GM12891 (cell line): ENCODE data around the gene SAMD3.
"Not testable (repeated sequence)": the region's sequence is repeated elsewhere in the genome, so short reads cannot be mapped to it uniquely, and the experiment has no call there.

Source experiments
- PAX5 ChIP-seq: IDR thresholded peaks from 2 replicates; pipeline ENCODE4 v1.6.1; 2011; ENCODE audit warnings: low read length, moderate library complexity, mild to moderate bottlenecking; ENCODE audit not compliant: insufficient read depth, severe bottlenecking
- POLR2A ChIP-seq: IDR thresholded peaks from 2 replicates; pipeline ENCODE4 v1.6.1; 2011; ENCODE audit warnings: low read depth, low read length, control low read depth
- POLR2AphosphoS5 ChIP-seq: IDR thresholded peaks from 2 replicates; pipeline ENCODE4 v1.6.1; 2011; ENCODE audit warnings: low read depth, low read length, control low read depth
- SPI1 ChIP-seq: IDR thresholded peaks from 2 replicates; pipeline ENCODE4 v1.6.1; 2011; ENCODE audit warnings: low read depth, low read length, control low read depth
- TAF1 ChIP-seq: IDR thresholded peaks from 2 replicates; pipeline ENCODE4 v1.6.1; 2011; ENCODE audit warnings: low read depth, low read length, control low read depth

GRCh38 chr6:130265553-130265952 is 42.8 kb upstream of the SAMD3 start:
- TF ChIP-seq POLR2A, POLR2AphosphoS5, TAF1, SPI1, PAX5: not testable (repeated sequence)
